CD4-positive, CD25-positive, alpha-beta regulatory T cell (primary cell): ENCODE data around the gene KATNB1. TPM values are rescaled to one million over a fixed set of nuclear protein-coding genes. Genes with fewer than 3 reads are reported as not detected.
A peak's percentile ranks its signal among the peaks of the same experiment; 100 is the strongest.

Experiments
- ATAC-seq, 2 donors: fragments of 150-1000 bp; cut with Tn5 transposase; one replicate each; pipeline ENCODE4 v1.10.0; 2021; ENCODE audit warnings: low read depth in 2 of 2, moderate number of reproducible peaks in 2 of 2, moderate library complexity in 1 of 2
- DNase-seq, 3 donors: peaks; one replicate each; pipeline versions ENCODE4 v3.0.0 to v3.0.0-alpha.2; 2012 to 2022; ENCODE audit warnings: mixed read lengths in 1 of 3
- H3K27ac ChIP-seq: one replicate; pipeline ENCODE4 v1.7.0; 2013; ENCODE audit warnings: mild to moderate bottlenecking, low read length; ENCODE audit not compliant: insufficient read depth, poor library complexity, severe bottlenecking
- H3K27me3 ChIP-seq: one replicate; pipeline ENCODE4 v1.7.0; 2013; ENCODE audit warnings: low read length; ENCODE audit not compliant: control insufficient read depth, insufficient read depth
- H3K36me3 ChIP-seq: one replicate; pipeline ENCODE4 v1.7.0; 2013; ENCODE audit warnings: mild to moderate bottlenecking, low read length, moderate library complexity; ENCODE audit not compliant: control insufficient read depth, insufficient read depth
- H3K4me1 ChIP-seq: 2 replicates; pipeline ENCODE4 v1.7.0; 2013; ENCODE audit warnings: mild to moderate bottlenecking, low read length; ENCODE audit not compliant: insufficient read depth, control insufficient read depth, poor library complexity, severe bottlenecking
- H3K4me3 ChIP-seq: one replicate; pipeline ENCODE4 v1.7.0; 2013; ENCODE audit warnings: low read depth, mild to moderate bottlenecking, low read length, moderate library complexity
- H3K9me3 ChIP-seq, 2 experiments: 1 replicate in 1 of 2; 2 replicates in 1 of 2; pipeline ENCODE4 v1.7.0; 2013; ENCODE audit warnings: low read length in 2 of 2, mild to moderate bottlenecking in 1 of 2, moderate library complexity in 1 of 2; ENCODE audit not compliant: control insufficient read depth in 2 of 2
- H3K27ac Mint-ChIP-seq, 3 donors: one replicate each; pipeline ENCODE4 v1.8.0; 2020 to 2022; ENCODE audit warnings: mild to moderate bottlenecking in 3 of 3, mixed read lengths in 3 of 3, moderate library complexity in 2 of 3
- H3K27me3 Mint-ChIP-seq: one replicate; pipeline ENCODE4 v1.8.0; 2022; ENCODE audit warnings: mild to moderate bottlenecking, mixed read lengths
- H3K36me3 Mint-ChIP-seq: one replicate; pipeline ENCODE4 v1.8.0; 2020; ENCODE audit warnings: mixed read lengths
- H3K4me1 Mint-ChIP-seq, 4 donors: one replicate each; pipeline ENCODE4 v1.8.0; 2020 to 2022; ENCODE audit warnings: mixed read lengths in 4 of 4, mild to moderate bottlenecking in 1 of 4
- H3K4me3 Mint-ChIP-seq, 4 donors: one replicate each; pipeline ENCODE4 v1.8.0; 2020 to 2022; ENCODE audit warnings: mild to moderate bottlenecking in 4 of 4, mixed read lengths in 4 of 4, moderate library complexity in 3 of 4
- H3K9me3 Mint-ChIP-seq, 7 donors: one replicate each; pipeline ENCODE4 v1.8.0; 2020 to 2022; ENCODE audit warnings: mixed read lengths in 7 of 7, mild to moderate bottlenecking in 3 of 7, moderate library complexity in 2 of 7
- polyA plus RNA-seq, 4 donors: library from polyadenylated mRNA; unstranded; fragments of 300-500 nt; fragmentation: Illumina TruSeq; gene quantifications; one replicate each; pipeline ENCODE4 v1.2.3, GENCODE V29; 2021
- total RNA-seq: library from RNA; stranded (reverse); gene quantifications from one replicate; pipeline ENCODE4 v1.2.3, GENCODE V29; 2022

KATNB1 gene
- total and polyA plus RNA-seq, 5 donors from 2014 or later, result 12.8 to 20.3 (median 17.5) TPM

DNA sequence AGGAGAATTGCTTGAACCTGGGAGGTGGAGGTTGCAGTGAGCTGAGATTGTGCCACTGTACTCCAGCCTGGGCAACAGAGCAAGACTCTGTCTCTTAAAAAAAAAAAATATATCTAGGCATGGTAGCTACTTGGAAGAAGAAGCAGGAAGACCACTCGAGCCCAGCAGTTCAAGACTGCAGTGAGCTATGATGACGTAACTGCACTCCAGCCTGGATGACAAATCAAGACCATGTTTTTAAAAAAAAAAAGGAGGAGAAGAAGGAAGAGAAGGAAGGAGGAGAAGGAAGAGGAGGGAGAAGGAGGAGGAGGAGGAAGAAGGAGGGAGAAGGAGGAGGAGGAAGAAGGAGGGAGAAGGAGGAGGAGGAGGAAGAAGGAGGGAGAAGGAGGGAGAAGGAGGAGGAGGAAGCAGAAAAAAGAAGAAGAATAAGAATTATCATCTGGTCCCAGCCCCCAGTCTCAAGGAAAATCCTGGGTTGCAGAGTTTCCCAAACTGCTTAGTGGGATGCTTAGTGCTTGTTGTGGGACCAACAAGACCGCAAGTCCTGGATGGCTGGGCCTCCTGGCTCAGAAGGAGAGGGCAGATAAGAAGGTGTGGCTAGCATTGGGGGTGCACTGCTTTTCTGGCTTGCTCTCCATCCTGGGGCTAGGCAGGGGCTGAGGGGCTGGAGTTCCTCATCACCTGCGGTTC, 44.6 kb upstream of the KATNB1 start:
- no peaks in the 10 kb centered on the region for H3K9me3 ChIP-seq
- ATAC-seq, result no peak
- H3K9me3 Mint-ChIP-seq, result peaks cover 0 to 2% (median 0%) of the 10 kb centered on the region in 7 donors
- no peak overlapping the region for H3K27ac Mint-ChIP-seq
- peaks cover 7% of the 10 kb centered on the region for H3K4me1 ChIP-seq
- H3K36me3 ChIP-seq, result no peaks in the 10 kb centered on the region
- no peak overlapping the region for H3K4me3 ChIP-seq
- H3K27ac ChIP-seq, result no peak overlapping the region
- H3K27me3 ChIP-seq, result no peaks in the 10 kb centered on the region
- H3K36me3 Mint-ChIP-seq, result no peaks in the 10 kb centered on the region
- peaks cover 11% of the 10 kb centered on the region for H3K27me3 Mint-ChIP-seq
- H3K4me1 Mint-ChIP-seq, result peaks cover 0 to 20% (median 4%) of the 10 kb centered on the region in 4 donors
- no peak for DNase-seq
- no peak overlapping the region for H3K4me3 Mint-ChIP-seq

GRCh38 chr16:57692636-57693035, 42.9 kb upstream of the KATNB1 start:
- H3K27ac ChIP-seq, result no peak overlapping the region

GRCh38 chr16:57693550-57693949, 42.0 kb upstream of the KATNB1 start:
- Mint-ChIP-seq H3K4me1 (peaks cover 0 to 20% (median 1%) of the 10 kb centered on the region in 4 donors), H3K27ac (no peak overlapping the region), H3K4me3 (no peak overlapping the region), H3K36me3 (no peaks in the 10 kb centered on the region), H3K9me3 (peaks cover 0 to 2% (median 0%) of the 10 kb centered on the region in 7 donors), H3K27me3 (peaks cover 11% of the 10 kb centered on the region)
- no peaks in the 10 kb centered on the region for H3K36me3 ChIP-seq
- no peak overlapping the region for H3K4me3 ChIP-seq
- ATAC-seq (no peak), DNase-seq (no peak)
- no peaks in the 10 kb centered on the region for H3K27me3 ChIP-seq
- H3K4me1 ChIP-seq, result peaks cover 7% of the 10 kb centered on the region
- no peaks in the 10 kb centered on the region for H3K9me3 ChIP-seq
- H3K27ac ChIP-seq, result no peak overlapping the region

More at GRCh38 chr16:57692636-57693035, 42.9 kb upstream of the KATNB1 start:
- Mint-ChIP-seq H3K27me3 (peaks cover 11% of the 10 kb centered on the region), H3K27ac (no peak overlapping the region), H3K36me3 (no peaks in the 10 kb centered on the region), H3K4me3 (no peak overlapping the region), H3K4me1 (peaks cover 0 to 20% (median 4%) of the 10 kb centered on the region in 4 donors), H3K9me3 (peaks cover 0 to 2% (median 0%) of the 10 kb centered on the region in 7 donors)
- no peaks in the 10 kb centered on the region for H3K27me3 ChIP-seq
- H3K4me3 ChIP-seq, result no peak overlapping the region
- H3K4me1 ChIP-seq, result peaks cover 7% of the 10 kb centered on the region
- no peak for DNase-seq
- no peaks in the 10 kb centered on the region for H3K9me3 ChIP-seq
- H3K36me3 ChIP-seq, result no peaks in the 10 kb centered on the region
- ATAC-seq, result no peak

DNA sequence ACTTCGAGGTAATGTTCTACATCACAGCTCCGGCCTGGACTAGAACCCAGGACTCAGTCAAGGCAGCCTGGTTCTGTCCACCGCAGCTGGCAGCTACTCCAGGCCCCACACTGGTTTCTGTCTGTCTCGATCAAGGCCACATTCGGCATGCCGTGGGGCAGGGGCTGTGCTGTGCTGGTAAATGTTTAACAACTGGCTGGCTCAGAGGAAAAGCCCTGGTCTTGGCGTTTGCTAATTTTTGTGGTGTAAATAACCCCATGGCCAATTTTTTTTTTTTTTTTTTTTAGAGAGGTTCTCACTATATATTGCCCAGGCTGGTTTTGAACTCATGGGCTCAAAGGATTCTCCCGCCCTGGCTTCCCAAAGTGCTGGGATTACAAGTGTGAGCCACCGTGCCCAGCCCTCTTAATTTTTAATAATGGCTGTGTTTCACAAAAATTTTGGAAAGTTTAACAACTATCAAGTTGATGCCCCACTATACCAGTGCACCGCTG, 41.3 kb upstream of the KATNB1 start:
- DNase-seq, result no peak
- Histone ChIP-seq H3K4me3 (no peak overlapping the region), H3K36me3 (no peaks in the 10 kb centered on the region), H3K27me3 (no peaks in the 10 kb centered on the region), H3K27ac (no peak overlapping the region), H3K4me1 (peaks cover 7% of the 10 kb centered on the region), H3K9me3 (no peaks in the 10 kb centered on the region)
- peaks cover 0 to 17% (median 1%) of the 10 kb centered on the region in 4 donors for H3K4me1 Mint-ChIP-seq
- no peak overlapping the region for H3K27ac Mint-ChIP-seq
- H3K27me3 Mint-ChIP-seq, result peaks cover 11% of the 10 kb centered on the region
- H3K4me3 Mint-ChIP-seq, result no peak overlapping the region
- H3K36me3 Mint-ChIP-seq, result no peaks in the 10 kb centered on the region
- no peak for ATAC-seq
- H3K9me3 Mint-ChIP-seq, result peaks cover 0 to under 1% (median 0%) of the 10 kb centered on the region in 7 donors

GRCh38 chr16:57694725-57695679, 40.6 kb upstream of the KATNB1 start, which contains the start of gene DRC7:
Gene DRC7 (plus strand): TSS chr16:57694806. CDS start chr16:57697950, 3,144 bp downstream.
- DNase-seq, result peak in 1 of 3 donors; percentile 21

GRCh38 chr16:57695680-57696069, 39.9 kb upstream of the KATNB1 start:
- H3K4me3 ChIP-seq, result no peak overlapping the region
- H3K27me3 Mint-ChIP-seq, result peaks cover 11% of the 10 kb centered on the region
- H3K36me3 Mint-ChIP-seq, result no peaks in the 10 kb centered on the region
- no peaks in the 10 kb centered on the region for H3K9me3 Mint-ChIP-seq
- ATAC-seq (no peak), DNase-seq (no peak)
- H3K27ac Mint-ChIP-seq, result no peak overlapping the region
- H3K27me3 ChIP-seq, result no peaks in the 10 kb centered on the region
- H3K9me3 ChIP-seq, result no peaks in the 10 kb centered on the region
- H3K4me1 ChIP-seq, result no peaks in the 10 kb centered on the region
- no peak overlapping the region for H3K4me3 Mint-ChIP-seq
- peaks cover 0 to 8% (median 1%) of the 10 kb centered on the region in 4 donors for H3K4me1 Mint-ChIP-seq
- no peaks in the 10 kb centered on the region for H3K36me3 ChIP-seq
- no peak overlapping the region for H3K27ac ChIP-seq

More at GRCh38 chr16:57694725-57695679, 40.6 kb upstream of the KATNB1 start, which contains the start of gene DRC7:
- ATAC-seq, result no peak
- Mint-ChIP-seq H3K36me3 (no peaks in the 10 kb centered on the region), H3K4me3 (no peak within 1 kb of the TSS), H3K9me3 (no peaks in the 10 kb centered on the region), H3K27ac (no peak within 1 kb of the TSS), H3K4me1 (peaks cover 0 to 10% (median 1%) of the 10 kb centered on the region in 4 donors), H3K27me3 (peaks cover 11% of the 10 kb centered on the region)
- peaks cover 3% of the 10 kb centered on the region for H3K4me1 ChIP-seq
- H3K27me3 ChIP-seq, result no peaks in the 10 kb centered on the region
- H3K36me3 ChIP-seq, result no peaks in the 10 kb centered on the region
- H3K9me3 ChIP-seq, result no peaks in the 10 kb centered on the region
- H3K27ac ChIP-seq, result no peak within 1 kb of the TSS
- H3K4me3 ChIP-seq, result no peak within 1 kb of the TSS

DNA sequence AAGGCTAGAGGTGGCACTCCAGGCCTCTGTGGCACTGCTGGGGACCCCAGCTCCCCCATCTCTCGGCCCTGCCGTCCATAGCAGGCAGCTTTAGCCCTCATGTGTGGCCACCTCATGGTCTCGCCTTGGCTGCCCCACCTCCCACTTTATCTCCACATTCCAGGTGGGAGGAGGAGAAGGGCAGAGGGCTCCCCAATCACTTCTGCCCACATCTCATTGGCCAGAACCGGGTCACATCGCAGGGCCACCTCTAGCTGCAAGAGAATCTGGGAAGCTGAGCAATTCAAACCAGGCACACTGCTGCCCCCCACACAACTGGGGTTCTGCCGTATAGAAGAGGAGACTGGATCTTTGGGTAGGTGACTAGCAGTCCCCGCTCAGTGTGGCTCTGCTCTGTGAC, 39.3 kb upstream of the KATNB1 start:
- ATAC-seq (no peak), DNase-seq (no peak)
- Histone ChIP-seq H3K27me3 (no peaks in the 10 kb centered on the region), H3K4me3 (no peak overlapping the region), H3K27ac (no peak overlapping the region), H3K4me1 (no peaks in the 10 kb centered on the region), H3K36me3 (no peaks in the 10 kb centered on the region), H3K9me3 (no peaks in the 10 kb centered on the region)
- Mint-ChIP-seq H3K4me1 (peaks cover 0 to 8% (median 1%) of the 10 kb centered on the region in 4 donors), H3K36me3 (no peaks in the 10 kb centered on the region), H3K27ac (no peak overlapping the region), H3K9me3 (no peaks in the 10 kb centered on the region), H3K27me3 (peaks cover 11% of the 10 kb centered on the region), H3K4me3 (no peak overlapping the region)
